HG02840 (cell line): ENCODE data around the gene DEGS1.
A peak's percentile ranks its signal among the peaks of the same experiment; 100 is the strongest.

Source experiments
- ATAC-seq: cut with Tn5 transposase; IDR thresholded peaks from one replicate; pipeline ENCODE4 v1.9.1; 2021; ENCODE audit warnings: mild to moderate bottlenecking, moderate library complexity, moderate number of reproducible peaks; ENCODE audit not compliant: unreplicated experiment, low FRiP score

DEGS1 gene

GRCh38 chr1:224182866-224183590 lies at the start of gene DEGS1:
TSS of gene DEGS1 (plus strand) at chr1:224183240. CDS start at chr1:224183337, 97 bp downstream.
- ATAC-seq = peak; percentile 69

- ATAC-seq = no peak
These were observed 49.2 kb upstream of the DEGS1 start for GRCh38 chr1:224133741-224134299.

GRCh38 chr1:224137518-224137917 lies 45.5 kb upstream of the DEGS1 start:
- ATAC-seq = no peak

GRCh38 chr1:224138198-224138597 lies 44.8 kb upstream of the DEGS1 start:
- ATAC-seq = no peak

GRCh38 chr1:224141693-224142092 lies 41.3 kb upstream of the DEGS1 start:
- no peak for ATAC-seq

GRCh38 chr1:224149709-224150108 lies 33.3 kb upstream of the DEGS1 start:
- ATAC-seq = no peak

- no peak for ATAC-seq
These were observed 31.9 kb upstream of the DEGS1 start for GRCh38 chr1:224151117-224151516.

GRCh38 chr1:224157316-224157715 lies 25.7 kb upstream of the DEGS1 start:
- ATAC-seq = no peak

GRCh38 chr1:224159541-224159940 lies 23.5 kb upstream of the DEGS1 start:
- ATAC-seq = no peak

GRCh38 chr1:224160171-224160682 lies 22.8 kb upstream of the DEGS1 start:
- no peak for ATAC-seq

GRCh38 chr1:224162768-224163167 lies 20.3 kb upstream of the DEGS1 start:
- no peak for ATAC-seq

- ATAC-seq = no peak
These were observed 19.7 kb upstream of the DEGS1 start for GRCh38 chr1:224163311-224163710.

GRCh38 chr1:224168859-224169380 lies 14.1 kb upstream of the DEGS1 start:
- peak; percentile 92 for ATAC-seq

GRCh38 chr1:224169718-224170270 lies 13.2 kb upstream of the DEGS1 start:
- no peak for ATAC-seq

GRCh38 chr1:224170343-224170742 lies 12.7 kb upstream of the DEGS1 start:
- no peak for ATAC-seq

GRCh38 chr1:224170748-224171478 lies 12.1 kb upstream of the DEGS1 start:
- no peak for ATAC-seq

- ATAC-seq = no peak
These were observed 10.8 kb upstream of the DEGS1 start for GRCh38 chr1:224172229-224172628.

- ATAC-seq = no peak
These were observed 9.5 kb upstream of the DEGS1 start for GRCh38 chr1:224173523-224173922.

GRCh38 chr1:224175617-224176016 lies 7.4 kb upstream of the DEGS1 start:
- ATAC-seq = no peak

- ATAC-seq = no peak
These were observed 5.6 kb upstream of the DEGS1 start for GRCh38 chr1:224177356-224177999.
